Activated naive CD8-positive, alpha-beta T cell treated with anti-CD3 and anti-CD28 coated beads, Interleukin-2, amount 10 ng/mL, durations not matched to agents 7 days and 5 days (primary cell): ENCODE data around the gene PSG2. TPM values are rescaled to one million over a fixed set of nuclear protein-coding genes. Genes with fewer than 3 reads are reported as not detected.
"Not testable (repeated sequence)": the region's sequence is repeated elsewhere in the genome, so short reads cannot be mapped to it uniquely, and the experiment has no call there.

Experiments
- ATAC-seq: fragments of 150-1000 bp; cut with Tn5 transposase; one replicate; pipeline ENCODE4 v1.10.0; 2021; ENCODE audit warnings: low read depth, moderate library complexity
- POLR2A ChIA-PET: fragments of 350-600 bp; sonication (Branson Sonifier 250); formaldehyde crosslinking; loops from one replicate; lab custom pipeline; 2021; ENCODE audit warnings: antibody characterized with exemption; lab: Charles Lee
- DNase-seq: peaks from one replicate; pipeline ENCODE4 v3.0.0; 2021
- H3K27ac Mint-ChIP-seq: one replicate; pipeline ENCODE4 v1.8.0; 2022; ENCODE audit warnings: mild to moderate bottlenecking, mixed read lengths
- H3K27me3 Mint-ChIP-seq: one replicate; pipeline ENCODE4 v1.8.0; 2022; ENCODE audit warnings: mild to moderate bottlenecking, moderate library complexity, mixed read lengths
- H3K36me3 Mint-ChIP-seq: one replicate; pipeline ENCODE4 v1.8.0; 2021; ENCODE audit warnings: mild to moderate bottlenecking, mixed read lengths
- H3K4me1 Mint-ChIP-seq: one replicate; pipeline ENCODE4 v1.8.0; 2021; ENCODE audit warnings: mixed read lengths
- H3K4me3 Mint-ChIP-seq: one replicate; pipeline ENCODE4 v1.8.0; 2022; ENCODE audit warnings: mild to moderate bottlenecking, moderate library complexity, mixed read lengths
- H3K9me3 Mint-ChIP-seq: one replicate; pipeline ENCODE4 v1.8.0; 2021; ENCODE audit warnings: mixed read lengths
- total RNA-seq, 2 experiments: library from RNA; stranded (reverse); gene quantifications; one replicate each; pipeline ENCODE4 v1.2.3, GENCODE V29; 2021

PSG2 gene
- total RNA-seq, 2 experiments from 2014 or later: not detected

DNA sequence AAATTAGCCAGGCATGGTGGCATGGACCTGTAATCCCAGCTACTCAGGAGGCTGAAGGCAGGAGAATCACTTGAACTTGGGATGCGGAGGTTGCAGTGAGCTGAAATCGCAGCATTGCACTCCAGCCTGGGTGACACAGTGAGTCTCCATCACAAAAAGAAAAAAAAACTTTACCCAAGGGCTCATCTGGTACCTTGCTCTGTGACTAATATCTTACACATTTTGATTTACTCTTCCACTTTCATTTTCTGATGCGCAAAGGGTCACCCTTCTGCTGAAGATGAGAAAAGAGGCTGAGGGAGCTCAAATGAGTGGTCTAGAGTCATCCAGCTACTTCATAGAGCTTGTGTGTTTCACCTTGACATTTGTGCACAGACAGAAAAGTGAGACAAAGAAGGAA, 34.5 kb downstream of the PSG2 start:
- POLR2A ChIA-PET, H3K27ac Mint-ChIP-seq, H3K4me3 Mint-ChIP-seq, H3K36me3 Mint-ChIP-seq, DNase-seq, ATAC-seq, H3K27me3 Mint-ChIP-seq, H3K9me3 Mint-ChIP-seq, H3K4me1 Mint-ChIP-seq: not testable (repeated sequence)

GRCh38 chr19:43046578-43046977, 35.9 kb downstream of the PSG2 start:
- ATAC-seq, H3K4me3 Mint-ChIP-seq, H3K27ac Mint-ChIP-seq, H3K9me3 Mint-ChIP-seq, POLR2A ChIA-PET, DNase-seq, H3K27me3 Mint-ChIP-seq, H3K36me3 Mint-ChIP-seq, H3K4me1 Mint-ChIP-seq: not testable (repeated sequence)

DNA sequence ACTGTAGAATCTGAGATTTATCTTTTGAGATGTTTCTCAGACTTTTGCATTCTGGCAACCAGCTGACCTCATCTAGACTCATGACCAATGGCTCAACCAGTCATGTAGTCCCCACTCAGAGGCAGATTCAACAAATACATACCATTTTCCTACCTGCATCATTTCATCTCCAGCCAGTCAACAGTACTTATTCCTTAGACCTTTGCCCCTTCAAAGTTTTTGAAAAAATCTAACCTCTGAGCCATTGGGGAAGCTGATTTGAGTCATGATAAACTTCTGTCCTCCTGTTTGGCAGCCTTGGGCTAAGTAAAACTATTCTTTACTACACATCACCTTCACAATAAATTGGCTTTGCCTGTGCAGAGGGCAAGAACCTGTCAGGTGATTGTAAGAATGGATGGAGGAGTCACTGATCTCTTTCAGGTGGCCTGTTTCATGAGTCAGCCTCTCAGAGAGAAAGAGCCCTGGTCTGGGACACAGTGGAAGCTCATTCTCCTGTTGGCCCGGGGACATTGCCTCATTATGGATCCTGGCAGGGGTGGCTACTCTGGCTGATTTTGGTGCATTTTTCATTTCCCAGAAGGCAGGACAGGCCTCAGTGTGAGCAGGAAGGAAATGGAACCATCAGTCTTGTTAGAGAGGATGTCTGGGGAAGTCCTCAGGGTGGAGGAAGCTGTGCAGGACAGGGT, 38.9 kb downstream of the PSG2 start:
- H3K36me3 Mint-ChIP-seq: not testable (repeated sequence)

GRCh38 chr19:43031645-43032044, 50.9 kb downstream of the PSG2 start:
- H3K9me3 Mint-ChIP-seq, H3K27ac Mint-ChIP-seq, POLR2A ChIA-PET, ATAC-seq, H3K36me3 Mint-ChIP-seq, H3K4me1 Mint-ChIP-seq, H3K27me3 Mint-ChIP-seq, H3K4me3 Mint-ChIP-seq, DNase-seq: not testable (repeated sequence)

More for the DNA sequence above, 38.9 kb downstream of the PSG2 start:
- H3K27me3 Mint-ChIP-seq, POLR2A ChIA-PET, H3K4me3 Mint-ChIP-seq, DNase-seq, ATAC-seq, H3K9me3 Mint-ChIP-seq, H3K4me1 Mint-ChIP-seq, H3K27ac Mint-ChIP-seq: not testable (repeated sequence)

DNA sequence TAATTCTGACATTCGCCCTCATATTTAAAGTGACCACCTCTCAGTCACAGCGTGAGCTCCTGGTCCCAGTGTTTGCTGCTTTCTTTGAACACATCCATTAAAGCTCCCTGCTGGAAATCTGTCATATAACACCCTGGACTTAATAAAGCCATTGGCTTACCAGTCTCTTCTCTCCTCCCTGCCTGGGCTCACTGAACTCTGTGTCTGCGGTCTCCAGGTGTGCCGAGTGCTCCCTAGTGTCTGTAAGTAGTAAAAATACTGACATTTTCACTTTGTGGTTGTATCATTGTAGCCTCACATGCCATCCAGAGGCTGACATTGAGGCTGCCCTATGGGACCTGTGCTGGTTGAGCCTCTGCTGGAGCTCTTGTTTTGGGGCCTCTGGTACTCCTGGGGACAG, 53.6 kb downstream of the PSG2 start:
- H3K4me3 Mint-ChIP-seq: no peak overlapping the region
- H3K27ac Mint-ChIP-seq: no peak overlapping the region
- DNase-seq (no peak), ATAC-seq (no peak)
- POLR2A ChIA-PET: no interaction called here
- H3K27me3 Mint-ChIP-seq: no peaks in the 10 kb centered on the region
- no peaks in the 10 kb centered on the region for H3K36me3 Mint-ChIP-seq
- H3K9me3 Mint-ChIP-seq: no peaks in the 10 kb centered on the region
- no peaks in the 10 kb centered on the region for H3K4me1 Mint-ChIP-seq

GRCh38 chr19:43027985-43028384, 54.5 kb downstream of the PSG2 start:
- H3K27ac Mint-ChIP-seq, ATAC-seq, H3K36me3 Mint-ChIP-seq, H3K9me3 Mint-ChIP-seq, H3K4me3 Mint-ChIP-seq, DNase-seq, POLR2A ChIA-PET, H3K27me3 Mint-ChIP-seq, H3K4me1 Mint-ChIP-seq: not testable (repeated sequence)

DNA sequence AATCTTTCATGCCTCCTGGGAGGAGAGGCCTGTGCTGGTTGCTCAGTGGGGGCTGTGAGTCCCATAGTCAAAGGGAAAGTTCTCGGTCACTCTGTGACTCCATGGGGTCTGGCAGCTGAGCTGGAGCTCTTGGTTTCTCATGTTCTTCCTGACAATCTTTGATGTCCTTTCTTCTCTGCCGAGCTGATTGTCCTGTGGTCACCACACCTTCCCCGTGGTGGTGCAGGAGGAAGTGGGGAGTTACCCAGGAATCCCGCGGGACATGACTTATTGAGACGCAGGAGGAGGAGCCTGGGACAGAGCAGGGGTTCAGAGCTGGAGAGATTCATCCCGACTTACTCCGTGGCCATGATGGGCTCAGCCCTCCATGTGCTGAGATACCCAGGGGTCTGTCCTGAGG, 55.4 kb downstream of the PSG2 start:
- not testable (repeated sequence) for H3K36me3 Mint-ChIP-seq, H3K9me3 Mint-ChIP-seq, DNase-seq

DNA sequence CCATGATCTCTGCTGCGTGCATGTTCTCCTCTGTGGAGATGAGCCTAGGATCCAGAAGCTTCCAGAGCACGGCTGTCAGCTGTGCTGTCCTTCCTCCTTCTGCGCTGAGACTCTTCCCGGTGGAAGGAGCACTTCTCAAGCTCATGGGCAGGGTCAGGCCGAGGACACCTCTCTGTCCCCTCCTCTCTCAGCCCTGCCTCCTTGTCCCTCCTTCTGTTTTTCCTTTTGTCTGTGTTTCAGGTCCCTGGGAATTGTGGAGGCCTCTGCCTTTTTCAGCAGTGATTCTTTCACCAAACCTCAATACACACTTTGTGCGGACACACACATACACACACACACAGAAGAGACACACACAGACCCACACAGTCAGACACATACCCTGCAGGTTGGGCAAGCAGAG, 56.1 kb downstream of the PSG2 start, which contains the start of gene PSG11:
TSS of gene PSG11 (minus strand) at position 101 of the 400 bp plus-strand sequence. CDS start at position 4, 97 bp downstream.
- H3K27me3 Mint-ChIP-seq, ATAC-seq, H3K36me3 Mint-ChIP-seq, H3K4me3 Mint-ChIP-seq, POLR2A ChIA-PET, DNase-seq, H3K9me3 Mint-ChIP-seq, H3K27ac Mint-ChIP-seq, H3K4me1 Mint-ChIP-seq: not testable (repeated sequence)

More for the DNA sequence above, 55.4 kb downstream of the PSG2 start:
- H3K4me3 Mint-ChIP-seq, H3K4me1 Mint-ChIP-seq, H3K27ac Mint-ChIP-seq, H3K27me3 Mint-ChIP-seq, ATAC-seq, POLR2A ChIA-PET: not testable (repeated sequence)

- POLR2A ChIA-PET, ATAC-seq, H3K4me1 Mint-ChIP-seq, H3K4me3 Mint-ChIP-seq, H3K36me3 Mint-ChIP-seq, H3K9me3 Mint-ChIP-seq, H3K27ac Mint-ChIP-seq, H3K27me3 Mint-ChIP-seq, DNase-seq: not testable (repeated sequence)
These were observed 60.4 kb downstream of the PSG2 start for GRCh38 chr19:43022098-43022497.

GRCh38 chr19:43021629-43022028, 60.9 kb downstream of the PSG2 start:
- H3K4me1 Mint-ChIP-seq, H3K27me3 Mint-ChIP-seq, H3K27ac Mint-ChIP-seq, ATAC-seq, H3K4me3 Mint-ChIP-seq, DNase-seq, POLR2A ChIA-PET, H3K36me3 Mint-ChIP-seq, H3K9me3 Mint-ChIP-seq: not testable (repeated sequence)

DNA sequence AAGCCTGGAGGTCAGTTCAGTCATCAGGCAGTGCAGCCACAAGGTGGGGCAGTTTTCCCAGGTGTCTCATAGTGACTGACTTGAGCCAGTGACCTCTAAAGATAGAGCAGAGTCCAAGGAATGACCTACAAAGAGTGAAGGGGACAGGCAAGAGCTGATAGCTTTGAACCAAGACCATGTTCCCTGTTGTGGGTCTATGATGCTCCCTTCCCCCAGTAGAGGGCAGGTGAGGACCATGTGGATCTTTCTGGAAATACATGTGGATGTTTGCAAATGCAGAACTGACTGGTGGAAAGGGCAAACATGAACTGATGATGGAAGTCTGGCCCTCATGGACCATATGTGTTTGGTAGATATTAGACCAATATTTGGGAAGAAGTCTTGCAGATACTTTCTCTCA, 62.9 kb downstream of the PSG2 start:
- DNase-seq, H3K27ac Mint-ChIP-seq, H3K4me1 Mint-ChIP-seq, H3K36me3 Mint-ChIP-seq, ATAC-seq, POLR2A ChIA-PET, H3K4me3 Mint-ChIP-seq, H3K27me3 Mint-ChIP-seq, H3K9me3 Mint-ChIP-seq: not testable (repeated sequence)

Other genes with a start within 250 kb of the PSG2 start
- not detected for gene PSG1, start 203.0 kb downstream of the PSG2 start, total RNA-seq
- not detected for gene PSG6, start 164.8 kb downstream of the PSG2 start, total RNA-seq
- gene PSG7, start 145.5 kb downstream of the PSG2 start, total RNA-seq: not detected
- gene PSG11, start 56.2 kb downstream of the PSG2 start, total RNA-seq: not detected
- gene PSG5, start 103.8 kb upstream of the PSG2 start, total RNA-seq: not detected
- not detected for gene PSG4, start 122.9 kb upstream of the PSG2 start, total RNA-seq
- not detected for gene PSG9, start 186.8 kb upstream of the PSG2 start, total RNA-seq